IPS-20b (cell line): ENCODE results near the gene IFNL1.
"Not testable (repeated sequence)": the region's sequence is repeated elsewhere in the genome, so short reads cannot be mapped to it uniquely, and the experiment has no call there.

Experiments used
- H3K27ac ChIP-seq: one replicate; pipeline ENCODE4 v1.5.1; 2013; ENCODE audit warnings: low read length
- H3K27me3 ChIP-seq: 2 replicates; pipeline ENCODE4 v1.6.1; 2013; ENCODE audit warnings: mild to moderate bottlenecking, low read length, inconsistent platforms; ENCODE audit not compliant: insufficient read depth
- H3K36me3 ChIP-seq: 2 replicates; pipeline ENCODE4 v1.6.1; 2013; ENCODE audit warnings: low read depth, mild to moderate bottlenecking, inconsistent platforms, low read length, moderate library complexity; ENCODE audit not compliant: insufficient read depth
- H3K4me1 ChIP-seq: 2 replicates; pipeline ENCODE4 v1.6.1; 2013; ENCODE audit warnings: mild to moderate bottlenecking, control low read depth, inconsistent platforms, low read length, moderate library complexity; ENCODE audit not compliant: insufficient read depth
- H3K4me3 ChIP-seq: 2 replicates; pipeline ENCODE4 v1.5.1; 2013; ENCODE audit warnings: mild to moderate bottlenecking, low read length, inconsistent platforms
- H3K9ac ChIP-seq: 2 replicates; pipeline ENCODE4 v1.6.1; 2013; ENCODE audit warnings: low read depth, mild to moderate bottlenecking, inconsistent platforms, low read length, moderate library complexity
- H3K9me3 ChIP-seq: 2 replicates; pipeline ENCODE4 v1.6.1; 2013; ENCODE audit warnings: mild to moderate bottlenecking, low read depth, low read length, inconsistent platforms; ENCODE audit not compliant: insufficient read depth

IFNL1 gene

DNA sequence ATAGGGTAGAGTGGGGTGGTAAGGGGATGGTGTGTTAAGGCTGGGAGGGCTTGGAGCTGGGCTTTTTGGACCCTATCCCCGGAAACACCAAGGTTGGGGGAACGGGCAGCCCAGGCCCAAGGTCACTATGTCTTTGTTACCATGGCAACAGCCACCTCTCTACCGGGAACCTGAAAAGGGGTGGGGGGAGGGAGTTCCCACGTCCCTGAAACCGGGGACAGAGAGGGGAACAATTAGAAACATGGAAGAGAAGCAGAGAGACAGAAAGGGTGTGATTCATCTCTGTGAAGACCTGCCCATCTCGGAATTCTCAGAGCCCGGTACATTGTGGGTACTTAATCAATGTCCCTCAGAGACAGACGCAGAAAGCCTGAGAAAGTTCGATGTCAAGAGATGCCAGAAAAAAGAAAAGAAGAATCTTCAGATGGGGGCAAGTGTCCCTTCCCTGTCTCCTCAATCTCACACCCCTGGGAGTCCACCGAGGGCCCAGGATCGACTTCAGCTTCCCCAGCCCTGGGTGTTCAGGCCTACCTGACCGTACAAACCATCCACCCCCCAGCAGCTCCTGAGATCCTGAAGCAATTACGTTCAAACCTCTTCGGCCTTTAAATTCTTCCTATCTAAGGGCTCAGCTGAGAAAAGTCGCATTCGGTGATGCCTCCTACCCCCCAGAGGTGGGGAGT lies 31.3 kb downstream of the IFNL1 start:
- peaks cover 5% of the 10 kb centered on the region; the same call in 1 of the 2 replicates for H3K4me1 ChIP-seq
- H3K27ac ChIP-seq = no peak overlapping the region
- H3K9ac ChIP-seq = no peak overlapping the region
- H3K4me3 ChIP-seq = peak overlapping the region; percentile 17; the same call in 1 of the 2 replicates
- H3K9me3 ChIP-seq = no peaks in the 10 kb centered on the region
- no peaks in the 10 kb centered on the region for H3K36me3 ChIP-seq
- no peaks in the 10 kb centered on the region; the same call in 1 of the 2 replicates for H3K27me3 ChIP-seq

DNA sequence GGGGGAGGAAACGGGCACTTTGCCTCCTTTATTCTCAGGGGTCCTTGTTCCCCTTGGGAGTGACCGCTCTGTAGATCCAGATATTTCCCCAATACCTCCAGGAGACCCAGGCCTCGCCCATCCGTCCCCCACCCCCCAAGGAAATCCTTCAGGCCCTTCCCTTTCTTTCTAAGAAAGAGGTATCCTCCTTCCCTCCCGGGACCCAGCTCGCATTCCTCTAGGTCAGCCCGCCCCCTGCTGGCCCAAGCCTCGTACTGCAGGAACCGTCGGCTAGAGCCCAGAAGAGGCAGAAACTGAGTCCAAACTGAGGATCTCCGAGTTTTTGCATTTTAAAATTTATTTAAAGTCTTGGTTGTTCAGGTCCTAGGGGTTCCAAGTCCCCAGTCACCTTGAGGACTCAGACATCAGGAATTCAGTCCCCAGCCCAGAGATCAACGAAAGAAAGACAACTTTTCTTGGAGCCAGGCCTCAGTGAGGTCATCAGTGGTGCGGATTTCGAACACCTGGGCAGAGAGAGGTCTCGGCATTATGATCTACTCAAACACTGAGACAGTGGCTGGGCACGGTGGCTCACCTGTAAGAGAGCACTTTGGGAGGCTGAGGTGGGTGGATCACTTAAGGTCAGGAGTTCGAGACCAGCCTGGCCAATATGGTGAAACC lies 32.0 kb downstream of the IFNL1 start:
- no peak overlapping the region for H3K9ac ChIP-seq
- H3K27me3 ChIP-seq = no peaks in the 10 kb centered on the region; the same call in 1 of the 2 replicates
- H3K27ac ChIP-seq = no peak overlapping the region
- peak overlapping the region; percentile 17; the same call in 1 of the 2 replicates for H3K4me3 ChIP-seq
- no peaks in the 10 kb centered on the region for H3K36me3 ChIP-seq
- no peaks in the 10 kb centered on the region for H3K9me3 ChIP-seq
- H3K4me1 ChIP-seq = peaks cover 5% of the 10 kb centered on the region; the same call in 1 of the 2 replicates

DNA sequence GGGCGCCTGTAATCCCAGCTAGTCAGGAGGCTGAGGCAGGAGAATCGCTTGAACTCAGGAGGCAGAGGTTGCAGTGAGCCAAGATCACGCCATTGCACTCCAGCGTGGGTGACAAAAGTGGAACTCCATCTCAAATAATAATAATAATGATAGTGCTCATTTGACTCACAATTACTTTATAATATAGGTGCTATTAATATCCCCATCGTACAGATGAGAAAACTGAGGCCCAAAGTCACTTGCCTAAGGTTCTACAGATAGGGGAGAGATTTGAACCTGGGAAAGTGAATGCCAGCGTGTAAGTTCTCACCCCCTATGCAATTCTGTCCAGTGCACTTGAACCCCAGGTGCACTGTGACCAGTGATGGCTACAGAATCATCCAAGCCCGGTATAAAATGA lies 33.7 kb downstream of the IFNL1 start:
- Histone ChIP-seq H3K9ac (no peak overlapping the region), H3K4me1 (peaks cover 5% of the 10 kb centered on the region; the same call in 1 of the 2 replicates), H3K27me3 (no peaks in the 10 kb centered on the region; the same call in 1 of the 2 replicates), H3K4me3 (no peak overlapping the region), H3K9me3 (no peaks in the 10 kb centered on the region), H3K36me3 (no peaks in the 10 kb centered on the region), H3K27ac (no peak overlapping the region)

DNA sequence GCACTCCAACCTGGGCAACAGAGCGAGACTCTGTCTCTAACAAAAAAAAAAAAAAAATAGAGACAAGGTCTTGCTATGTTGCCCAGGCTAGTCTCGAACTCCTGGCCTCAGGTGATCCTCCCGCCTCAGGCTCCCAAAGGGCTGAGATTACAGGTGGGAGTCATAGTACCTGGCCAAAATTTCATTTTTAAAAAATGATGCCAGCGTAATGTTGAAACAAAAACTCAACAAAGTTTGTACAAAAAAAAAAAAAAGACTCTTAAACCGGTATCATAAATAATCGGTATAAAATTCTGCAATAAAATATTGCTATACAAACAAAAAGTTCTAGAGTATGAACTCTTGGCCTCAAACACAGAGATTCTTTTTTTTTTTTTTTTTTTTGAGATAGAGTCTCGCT lies 36.1 kb downstream of the IFNL1 start:
- Histone ChIP-seq H3K36me3 (no peaks in the 10 kb centered on the region), H3K4me1 (peaks cover 5% of the 10 kb centered on the region; the same call in 1 of the 2 replicates), H3K27ac (no peak overlapping the region), H3K9ac (no peak overlapping the region), H3K27me3 (no peaks in the 10 kb centered on the region; the same call in 1 of the 2 replicates), H3K4me3 (no peak overlapping the region), H3K9me3 (no peaks in the 10 kb centered on the region)

DNA sequence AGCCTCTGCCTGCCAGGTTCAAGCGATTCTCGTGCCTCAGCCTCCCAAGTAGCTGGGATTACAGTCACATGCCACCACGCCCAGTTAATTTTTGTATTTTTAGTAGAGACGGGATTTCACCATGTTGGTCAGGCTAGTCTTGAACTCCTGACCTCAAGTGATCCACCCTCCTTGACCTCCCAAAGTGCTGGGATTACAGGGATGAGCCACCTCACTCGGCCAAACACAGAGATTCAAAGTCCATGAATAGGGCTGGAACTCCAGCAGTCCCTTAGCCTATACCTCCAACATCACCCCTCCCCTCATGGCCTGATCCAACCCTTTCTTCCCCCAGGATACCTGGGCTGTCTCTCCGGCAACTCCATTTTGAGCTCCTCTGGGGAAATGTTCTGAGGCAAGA lies 36.5 kb downstream of the IFNL1 start:
- H3K36me3 ChIP-seq, H3K27me3 ChIP-seq, H3K4me1 ChIP-seq, H3K27ac ChIP-seq, H3K4me3 ChIP-seq, H3K9me3 ChIP-seq, H3K9ac ChIP-seq: not testable (repeated sequence)

DNA sequence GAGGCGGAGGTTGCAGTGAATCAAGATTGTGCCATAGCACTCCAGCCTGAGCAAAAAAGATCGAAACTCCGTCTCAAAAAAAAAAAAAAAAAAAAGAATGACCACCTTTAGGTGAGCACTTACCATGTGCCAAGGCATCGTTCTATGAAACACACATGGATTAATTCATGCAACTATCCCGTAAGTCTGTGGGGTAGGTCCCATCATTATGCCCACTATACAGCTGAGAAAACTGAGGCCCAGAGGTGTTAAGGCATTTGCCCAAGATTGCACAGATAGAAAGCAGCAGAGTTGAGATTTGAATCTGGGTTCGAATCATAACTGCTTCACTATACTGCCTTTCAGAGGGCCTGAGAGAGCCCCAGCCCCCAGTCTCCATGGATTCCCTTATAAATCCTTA lies 37.3 kb downstream of the IFNL1 start:
- Histone ChIP-seq H3K27me3 (no peaks in the 10 kb centered on the region; the same call in 1 of the 2 replicates), H3K27ac (no peak overlapping the region), H3K9me3 (no peaks in the 10 kb centered on the region), H3K36me3 (no peaks in the 10 kb centered on the region), H3K4me3 (no peak overlapping the region), H3K4me1 (no peaks in the 10 kb centered on the region), H3K9ac (no peak overlapping the region)

DNA sequence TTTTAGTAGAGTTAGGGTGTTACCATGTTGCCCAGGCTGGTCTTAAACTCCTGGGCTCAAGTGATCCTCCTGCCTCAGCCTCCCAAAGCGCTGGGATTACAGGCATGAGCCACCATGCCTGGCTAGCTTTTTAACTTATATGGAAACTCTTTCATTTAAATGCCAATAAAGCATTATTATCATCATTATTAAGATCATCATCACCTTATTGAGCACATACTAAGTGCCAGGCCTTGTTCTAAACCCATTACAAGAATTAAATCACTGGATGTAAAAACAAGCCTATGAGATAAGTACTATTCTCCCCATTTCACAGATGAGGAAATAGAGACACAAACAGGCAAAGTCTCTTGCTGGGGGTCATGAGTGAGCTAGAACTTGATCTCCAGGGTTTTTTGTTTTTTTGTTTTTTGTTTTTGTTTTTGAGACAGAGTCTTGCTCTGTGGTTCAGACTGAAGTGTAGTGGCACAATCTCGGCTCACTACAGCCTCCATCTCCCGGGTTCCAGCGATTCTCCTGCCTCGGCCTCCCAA lies 38.3 kb downstream of the IFNL1 start:
- H3K4me3 ChIP-seq = no peak overlapping the region
- H3K27me3 ChIP-seq = no peaks in the 10 kb centered on the region
- no peak overlapping the region for H3K9ac ChIP-seq
- no peaks in the 10 kb centered on the region for H3K36me3 ChIP-seq
- no peaks in the 10 kb centered on the region for H3K4me1 ChIP-seq
- no peak overlapping the region for H3K27ac ChIP-seq
- H3K9me3 ChIP-seq = no peaks in the 10 kb centered on the region

DNA sequence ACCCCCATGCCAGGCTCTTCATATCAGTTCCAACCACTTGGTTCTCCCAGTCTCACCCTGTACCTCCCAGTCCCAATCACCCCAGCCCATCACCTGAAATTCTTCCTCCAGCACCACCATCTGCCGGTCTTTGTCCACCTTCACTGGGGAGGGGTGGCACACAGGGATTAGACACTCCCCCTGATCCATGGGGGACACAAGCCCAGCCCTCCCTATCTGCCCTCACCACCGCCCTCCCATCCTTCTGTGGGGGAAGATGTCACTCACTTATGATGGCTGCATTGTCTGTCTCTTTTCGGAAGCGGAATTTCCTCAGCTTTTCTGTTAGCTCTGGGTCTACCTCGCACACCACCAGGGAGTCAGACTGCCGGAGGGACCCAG lies 39.0 kb downstream of the IFNL1 start:
- Histone ChIP-seq H3K27ac (no peak overlapping the region), H3K4me1 (no peaks in the 10 kb centered on the region), H3K27me3 (no peaks in the 10 kb centered on the region), H3K9me3 (no peaks in the 10 kb centered on the region), H3K36me3 (no peaks in the 10 kb centered on the region), H3K9ac (no peak overlapping the region), H3K4me3 (no peak overlapping the region)

DNA sequence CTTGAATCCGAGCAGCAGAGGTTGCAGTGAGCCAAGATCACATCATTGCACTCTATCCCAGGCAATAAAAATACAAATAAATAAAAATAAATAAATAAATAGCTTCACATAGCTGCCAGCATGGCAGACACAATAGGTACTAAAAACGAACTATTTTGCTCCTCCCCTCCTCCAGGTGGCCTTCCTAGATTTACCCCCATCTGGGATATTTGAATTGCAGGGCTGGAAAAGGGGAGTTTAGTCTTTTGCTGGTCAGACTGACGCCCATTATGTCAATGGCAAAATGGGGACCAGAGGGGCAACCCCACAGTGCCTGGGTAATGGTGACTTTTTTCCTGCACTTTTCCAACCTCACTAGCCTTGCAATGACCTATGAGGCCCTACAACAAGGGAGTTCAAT lies 40.3 kb downstream of the IFNL1 start:
- H3K9me3 ChIP-seq = no peaks in the 10 kb centered on the region
- H3K9ac ChIP-seq = no peak overlapping the region
- no peaks in the 10 kb centered on the region for H3K36me3 ChIP-seq
- H3K27ac ChIP-seq = no peak overlapping the region
- H3K27me3 ChIP-seq = no peaks in the 10 kb centered on the region
- H3K4me1 ChIP-seq = no peaks in the 10 kb centered on the region
- no peak overlapping the region for H3K4me3 ChIP-seq

DNA sequence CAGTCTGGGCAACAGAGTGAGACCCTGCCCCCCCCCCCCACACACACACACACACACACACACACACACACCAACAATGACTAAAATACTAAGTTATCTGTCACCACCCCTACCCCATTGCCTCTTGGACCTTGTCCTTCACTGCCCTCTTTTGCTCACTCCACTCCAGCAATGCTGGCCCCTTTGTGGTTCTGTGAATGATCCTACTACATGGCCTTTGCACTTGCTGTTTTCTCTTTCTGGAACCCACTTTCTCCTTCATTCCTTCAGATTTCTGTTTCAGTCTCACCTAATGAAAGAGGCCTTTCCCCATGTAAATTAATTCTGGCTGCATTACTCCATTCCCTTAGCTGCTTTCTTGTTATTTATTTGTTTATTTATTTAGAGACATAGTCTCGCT lies 43.5 kb downstream of the IFNL1 start:
- peaks cover 3% of the 10 kb centered on the region; the same call in 1 of the 2 replicates for H3K4me1 ChIP-seq
- no peak overlapping the region for H3K4me3 ChIP-seq

DNA sequence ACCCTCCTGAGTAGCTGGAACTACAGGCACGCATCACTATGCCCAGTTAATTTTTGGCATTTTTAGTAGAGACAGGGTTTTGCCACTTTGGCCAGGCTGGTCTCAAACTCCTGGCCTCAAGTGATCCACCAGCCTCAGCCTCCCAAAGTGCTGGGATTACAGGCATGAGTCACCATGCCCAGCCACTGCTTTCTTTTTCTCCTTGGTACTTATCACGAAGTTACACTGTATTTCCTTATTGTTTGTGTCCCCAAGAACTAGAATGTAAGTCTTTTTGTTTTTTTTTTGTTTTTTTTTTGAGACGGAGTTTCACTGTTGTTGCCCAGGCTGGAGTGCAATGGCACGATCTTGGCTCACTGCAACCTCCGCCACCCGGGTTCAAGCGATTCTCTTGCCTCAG lies 43.9 kb downstream of the IFNL1 start:
- H3K9me3 ChIP-seq, H3K9ac ChIP-seq, H3K27ac ChIP-seq, H3K4me1 ChIP-seq, H3K4me3 ChIP-seq, H3K27me3 ChIP-seq, H3K36me3 ChIP-seq: not testable (repeated sequence)

More for the DNA sequence above, 43.5 kb downstream of the IFNL1 start:
- no peaks in the 10 kb centered on the region for H3K36me3 ChIP-seq
- H3K27ac ChIP-seq = no peak overlapping the region
- no peak overlapping the region for H3K9ac ChIP-seq
- no peaks in the 10 kb centered on the region for H3K27me3 ChIP-seq
- H3K9me3 ChIP-seq = no peaks in the 10 kb centered on the region
